GM23338 (cell line): Measurements from ENCODE around the gene PIPOX. TPM values are rescaled to one million over a fixed set of nuclear protein-coding genes. Genes with fewer than 3 reads are reported as not detected.

Source experiments
- CREB1 ChIP-seq: fragments of 250-450 bp; sonication (Bioruptor Pico); IDR thresholded peaks from 2 replicates; pipeline ENCODE4 v1.5.0; 2020; ENCODE audit warnings: low read depth, mild to moderate bottlenecking, moderate library complexity
- ETS1 ChIP-seq: IDR thresholded peaks from 2 replicates; pipeline ENCODE4 v1.6.1; 2016; ENCODE audit warnings: antibody characterized with exemption
- EZH2 ChIP-seq: fragments of 200-600 bp; sonication (generic); IDR thresholded peaks from one replicate; pipeline ENCODE4 v1.8.0; 2017; ENCODE audit warnings: antibody characterized with exemption, mild to moderate bottlenecking, low read depth; ENCODE audit not compliant: unreplicated experiment
- EZH2phosphoT487 ChIP-seq: fragments of 200-600 bp; sonication (generic); IDR thresholded peaks from one replicate; pipeline ENCODE4 v1.8.1; 2018; ENCODE audit warnings: antibody characterized with exemption; ENCODE audit not compliant: unreplicated experiment
- JUNB ChIP-seq: IDR thresholded peaks from one replicate; pipeline ENCODE4 v1.6.1; 2016; ENCODE audit warnings: antibody characterized with exemption; ENCODE audit not compliant: unreplicated experiment
- NANOG ChIP-seq: IDR thresholded peaks from 2 replicates; pipeline ENCODE4 v1.6.1; 2016; ENCODE audit warnings: antibody characterized with exemption, borderline replicate concordance
- POLR2AphosphoS5 ChIP-seq: IDR thresholded peaks from 2 replicates; pipeline ENCODE4 v1.6.1; 2016; ENCODE audit warnings: antibody characterized with exemption, low read depth
- ZNF331 ChIP-seq: fragments of 250-450 bp; sonication (Bioruptor Pico); IDR thresholded peaks from 2 replicates; pipeline ENCODE4 v1.5.0; 2020; ENCODE audit warnings: low read depth, mild to moderate bottlenecking, moderate library complexity
- ZNF462 ChIP-seq: fragments of 250-450 bp; sonication (Bioruptor Pico); IDR thresholded peaks from 2 replicates; pipeline ENCODE4 v1.5.0; 2020; ENCODE audit warnings: mild to moderate bottlenecking, moderate library complexity
- polyA plus RNA-seq: library from polyadenylated mRNA; unstranded; fragments of >200 nt; fragmentation: Nextera tagmentation; extraction: Ambion mirVana; gene quantifications from 2 replicates; pipeline ENCODE4 v1.2.1, GENCODE V29; 2016
- total RNA-seq: library from RNA; depleted of rRNA; stranded (reverse); fragments of >200 nt; shearing (Covaris generic); gene quantifications from 2 replicates; pipeline ENCODE4 v1.2.3, GENCODE V29; 2014
- TF ChIP-seq, protein P1 (sequence below), 2 experiments: fragments of 200-600 bp in 1 of 2; sonication (generic) in 1 of 2; conservative IDR thresholded peaks; 2 replicates each; pipeline versions ENCODE4 v1.5.1 to v1.6.1; 2016 to 2017; ENCODE audit warnings: antibody characterized with exemption in 2 of 2, low read depth in 2 of 2, mild to moderate bottlenecking in 2 of 2, moderate library complexity in 1 of 2

Gene PIPOX
- total and polyA plus RNA-seq, 2 experiments from 2014 or later, result 22.6 to 34.6 TPM

GRCh38 chr17:29020576-29020975 lies 22.4 kb upstream of the PIPOX start (continued):
- no peak for TF ChIP-seq ZNF462 (CRISPR knock-in tag)
- TF ChIP-seq EZH2phosphoT487, result no peak
- TF ChIP-seq ZNF331 (CRISPR knock-in tag), result no peak
- TF ChIP-seq NANOG, result no peak
- no peak for TF ChIP-seq ETS1
- TF ChIP-seq, protein P1, sequence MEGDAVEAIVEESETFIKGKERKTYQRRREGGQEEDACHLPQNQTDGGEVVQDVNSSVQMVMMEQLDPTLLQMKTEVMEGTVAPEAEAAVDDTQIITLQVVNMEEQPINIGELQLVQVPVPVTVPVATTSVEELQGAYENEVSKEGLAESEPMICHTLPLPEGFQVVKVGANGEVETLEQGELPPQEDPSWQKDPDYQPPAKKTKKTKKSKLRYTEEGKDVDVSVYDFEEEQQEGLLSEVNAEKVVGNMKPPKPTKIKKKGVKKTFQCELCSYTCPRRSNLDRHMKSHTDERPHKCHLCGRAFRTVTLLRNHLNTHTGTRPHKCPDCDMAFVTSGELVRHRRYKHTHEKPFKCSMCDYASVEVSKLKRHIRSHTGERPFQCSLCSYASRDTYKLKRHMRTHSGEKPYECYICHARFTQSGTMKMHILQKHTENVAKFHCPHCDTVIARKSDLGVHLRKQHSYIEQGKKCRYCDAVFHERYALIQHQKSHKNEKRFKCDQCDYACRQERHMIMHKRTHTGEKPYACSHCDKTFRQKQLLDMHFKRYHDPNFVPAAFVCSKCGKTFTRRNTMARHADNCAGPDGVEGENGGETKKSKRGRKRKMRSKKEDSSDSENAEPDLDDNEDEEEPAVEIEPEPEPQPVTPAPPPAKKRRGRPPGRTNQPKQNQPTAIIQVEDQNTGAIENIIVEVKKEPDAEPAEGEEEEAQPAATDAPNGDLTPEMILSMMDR (conservative IDR thresholded peaks at IDR 0.05; ENCODE audit: low read depth in 2 of 2), result no peak
- TF ChIP-seq POLR2AphosphoS5, result no peak
- TF ChIP-seq CREB1, result no peak
- TF ChIP-seq JUNB, result no peak
- TF ChIP-seq EZH2, result no peak
